Measurements from ENCODE around the gene FNDC3B.

The FNDC3B gene

GRCh38 chr3:172298247-172298646 lies 258.9 kb downstream of the FNDC3B start:
- no peak for DNase-seq

- no peak for DNase-seq
These were observed 260.8 kb downstream of the FNDC3B start for GRCh38 chr3:172300187-172300586.

GRCh38 chr3:172300862-172301261 lies 261.5 kb downstream of the FNDC3B start:
- no peak for DNase-seq

- DNase-seq, result no peak
These were observed 262.8 kb downstream of the FNDC3B start for GRCh38 chr3:172302203-172302602.

- DNase-seq, result no peak
These were observed 263.8 kb downstream of the FNDC3B start for GRCh38 chr3:172303181-172303580.

GRCh38 chr3:172303941-172304558 lies 264.7 kb downstream of the FNDC3B start:
- DNase-seq, result no peak

- no peak for DNase-seq
These were observed 266.2 kb downstream of the FNDC3B start for GRCh38 chr3:172305552-172305951.

- no peak for DNase-seq
These were observed 266.6 kb downstream of the FNDC3B start for GRCh38 chr3:172305974-172306373.

- DNase-seq, result no peak
These were observed 267.8 kb downstream of the FNDC3B start for GRCh38 chr3:172307141-172307560.

GRCh38 chr3:172309059-172309458 lies 269.7 kb downstream of the FNDC3B start:
- DNase-seq, result no peak

GRCh38 chr3:172309741-172310427 lies 270.5 kb downstream of the FNDC3B start:
- DNase-seq, result no peak

GRCh38 chr3:172310428-172310760 lies 271.0 kb downstream of the FNDC3B start:
- no peak for DNase-seq

GRCh38 chr3:172311217-172311616 lies 271.8 kb downstream of the FNDC3B start:
- DNase-seq, result no peak

- no peak for DNase-seq
These were observed 272.6 kb downstream of the FNDC3B start for GRCh38 chr3:172312001-172312400.

GRCh38 chr3:172312711-172313110 lies 273.3 kb downstream of the FNDC3B start:
- DNase-seq, result no peak

GRCh38 chr3:172313671-172314070 lies 274.3 kb downstream of the FNDC3B start:
- DNase-seq, result no peak

- no peak for DNase-seq
These were observed 275.3 kb downstream of the FNDC3B start for GRCh38 chr3:172314591-172315160.

GRCh38 chr3:172315401-172316091 lies 276.2 kb downstream of the FNDC3B start:
- no peak for DNase-seq

- no peak for DNase-seq
These were observed 277.4 kb downstream of the FNDC3B start for GRCh38 chr3:172316758-172317157.

- DNase-seq, result no peak
These were observed 278.1 kb downstream of the FNDC3B start for GRCh38 chr3:172317481-172317880.

- DNase-seq, result no peak
These were observed 278.6 kb downstream of the FNDC3B start for GRCh38 chr3:172317984-172318383.

- no peak for DNase-seq
These were observed 280.2 kb downstream of the FNDC3B start for GRCh38 chr3:172319595-172319994.

GRCh38 chr3:172320468-172320867 lies 281.1 kb downstream of the FNDC3B start:
- DNase-seq, result no peak

- no peak for DNase-seq
These were observed 281.7 kb downstream of the FNDC3B start for GRCh38 chr3:172321035-172321434.

Data from stimulated activated CD8-positive, alpha-beta memory T cell treated with anti-CD3 and anti-CD28 coated beads, Interleukin-4, amount 100 ng/mL, for 48 hours (primary cell).